Stimulated activated CD4-positive, alpha-beta T cell treated with anti-CD3 and anti-CD28 coated beads, Interleukin-1b, Interleukin-23, amount 100 ng/mL, for 48 hours (primary cell): ENCODE measurements around the gene SLC36A3.
"Not testable (repeated sequence)": the region's sequence is repeated elsewhere in the genome, so short reads cannot be mapped to it uniquely, and the experiment has no call there.

Experiments
- DNase-seq: peaks from one replicate; pipeline ENCODE4 v3.0.0-alpha.2; 2020

SLC36A3 gene

GRCh38 chr5:151303666-151304065 is at the start of gene SLC36A3:
SLC36A3 (minus strand) TSS chr5:151303766; CDS start chr5:151303354, 412 bp downstream.
- no peak for DNase-seq

GRCh38 chr5:151351671-151352070 is 48.1 kb upstream of the SLC36A3 start:
- no peak for DNase-seq

- no peak for DNase-seq
Observed at GRCh38 chr5:151348789-151349188, 45.2 kb upstream of the SLC36A3 start.

GRCh38 chr5:151347369-151347768 is 43.8 kb upstream of the SLC36A3 start, which contains the start of gene SLC36A2:
SLC36A2 (minus strand) TSS chr5:151347559; CDS start chr5:151347460, 99 bp downstream.
- no peak for DNase-seq

- no peak for DNase-seq
Observed at GRCh38 chr5:151345808-151346478, 42.4 kb upstream of the SLC36A3 start.

GRCh38 chr5:151345187-151345807 is 41.7 kb upstream of the SLC36A3 start:
- DNase-seq = no peak

GRCh38 chr5:151344088-151344487 is 40.5 kb upstream of the SLC36A3 start:
- DNase-seq = no peak

- DNase-seq = no peak
Observed at GRCh38 chr5:151340004-151340403, 36.4 kb upstream of the SLC36A3 start.

GRCh38 chr5:151338734-151339133 is 35.2 kb upstream of the SLC36A3 start:
- no peak for DNase-seq

GRCh38 chr5:151332857-151333256 is 29.3 kb upstream of the SLC36A3 start:
- no peak for DNase-seq

- DNase-seq = no peak
Observed at GRCh38 chr5:151328734-151329133, 25.2 kb upstream of the SLC36A3 start.

GRCh38 chr5:151327585-151327984 is 24.0 kb upstream of the SLC36A3 start:
- no peak for DNase-seq

- no peak for DNase-seq
Observed at GRCh38 chr5:151326266-151326665, 22.7 kb upstream of the SLC36A3 start.

- no peak for DNase-seq
Observed at GRCh38 chr5:151320481-151320880, 16.9 kb upstream of the SLC36A3 start.

GRCh38 chr5:151318850-151319732 is 15.5 kb upstream of the SLC36A3 start:
- DNase-seq = no peak

GRCh38 chr5:151317871-151318270 is 14.3 kb upstream of the SLC36A3 start:
- no peak for DNase-seq

- DNase-seq = peak; percentile 49
Observed at GRCh38 chr5:151315998-151316597, 12.5 kb upstream of the SLC36A3 start.

GRCh38 chr5:151313357-151313756 is 9.8 kb upstream of the SLC36A3 start:
- no peak for DNase-seq

GRCh38 chr5:151312756-151313324 is 9.3 kb upstream of the SLC36A3 start:
- no peak for DNase-seq

- DNase-seq = no peak
Observed at GRCh38 chr5:151310932-151311331, 7.4 kb upstream of the SLC36A3 start.

GRCh38 chr5:151309821-151310220 is 6.3 kb upstream of the SLC36A3 start:
- not testable (repeated sequence) for DNase-seq

GRCh38 chr5:151309266-151309665 is 5.7 kb upstream of the SLC36A3 start:
- DNase-seq = not testable (repeated sequence)
